ENCODE data around the gene SLC6A17.

The SLC6A17 gene

GRCh38 chr1:110228869-110229268, 78.6 kb downstream of the SLC6A17 start:
- TF ChIP-seq EZH2 (IDR thresholded peaks at IDR 0.05) (no peak), FOXP2 (optimal IDR thresholded peaks at IDR 0.05; ENCODE audit: control extremely low read depth, extremely low read length, insufficient read depth) (no peak), POLR2AphosphoS5 (IDR thresholded peaks at IDR 0.05; ENCODE audit: borderline replicate concordance, low read depth, low read length) (no peak)
- Histone ChIP-seq H3K4me3 (no peak overlapping the region), H3K9ac (ENCODE audit: insufficient read length) (no peak overlapping the region), H3K36me3 (ENCODE audit: insufficient read depth, low read length) (no peaks in the 10 kb centered on the region), H3K27ac (no peak overlapping the region), H3K9me3 (ENCODE audit: low read depth, low read length) (no peaks in the 10 kb centered on the region)
- DNase-seq (ENCODE audit: low read depth, low spot score): no peak

DNA sequence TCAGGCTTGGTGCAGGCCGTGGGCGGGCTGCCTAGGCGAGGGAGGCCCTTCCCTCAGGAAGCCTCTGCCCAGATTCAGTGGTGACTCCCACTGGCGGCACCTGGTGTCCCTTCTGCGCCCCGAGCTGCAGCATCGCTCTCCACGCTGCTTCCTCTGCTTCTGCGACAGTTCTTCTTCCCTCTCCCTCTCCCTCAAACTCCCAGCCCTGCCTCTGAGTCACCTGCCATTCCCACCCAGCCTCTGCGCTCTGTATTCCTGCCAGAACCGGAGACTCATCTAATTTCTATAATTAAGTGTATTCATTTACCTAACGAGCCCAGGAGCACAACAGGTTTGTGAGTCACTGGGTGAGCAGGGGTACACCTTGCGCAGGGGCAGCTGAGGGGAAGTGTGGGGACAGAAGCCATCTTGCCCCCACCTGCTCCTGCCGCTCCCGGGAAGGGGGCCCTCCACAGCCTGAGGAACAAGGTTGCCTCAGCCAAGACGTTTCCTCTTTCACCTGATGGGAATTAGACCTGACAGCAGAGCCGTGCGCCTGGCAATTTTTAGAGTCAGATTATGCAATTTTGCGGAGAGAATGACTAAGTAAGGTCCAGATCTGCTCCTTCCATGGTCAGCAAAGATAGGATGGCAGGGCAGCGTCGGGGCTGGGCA, 79.2 kb downstream of the SLC6A17 start:
- Histone ChIP-seq H3K4me3 (no peak overlapping the region), H3K9me3 (ENCODE audit: low read depth, low read length) (no peaks in the 10 kb centered on the region), H3K36me3 (ENCODE audit: insufficient read depth, low read length) (no peaks in the 10 kb centered on the region), H3K9ac (ENCODE audit: insufficient read length) (no peak overlapping the region), H3K27ac (no peak overlapping the region)
- TF ChIP-seq FOXP2 (optimal IDR thresholded peaks at IDR 0.05; ENCODE audit: control extremely low read depth, extremely low read length, insufficient read depth) (no peak), POLR2AphosphoS5 (IDR thresholded peaks at IDR 0.05; ENCODE audit: borderline replicate concordance, low read depth, low read length) (no peak), EZH2 (IDR thresholded peaks at IDR 0.05) (no peak)
- DNase-seq (ENCODE audit: low read depth, low spot score): no peak

DNA sequence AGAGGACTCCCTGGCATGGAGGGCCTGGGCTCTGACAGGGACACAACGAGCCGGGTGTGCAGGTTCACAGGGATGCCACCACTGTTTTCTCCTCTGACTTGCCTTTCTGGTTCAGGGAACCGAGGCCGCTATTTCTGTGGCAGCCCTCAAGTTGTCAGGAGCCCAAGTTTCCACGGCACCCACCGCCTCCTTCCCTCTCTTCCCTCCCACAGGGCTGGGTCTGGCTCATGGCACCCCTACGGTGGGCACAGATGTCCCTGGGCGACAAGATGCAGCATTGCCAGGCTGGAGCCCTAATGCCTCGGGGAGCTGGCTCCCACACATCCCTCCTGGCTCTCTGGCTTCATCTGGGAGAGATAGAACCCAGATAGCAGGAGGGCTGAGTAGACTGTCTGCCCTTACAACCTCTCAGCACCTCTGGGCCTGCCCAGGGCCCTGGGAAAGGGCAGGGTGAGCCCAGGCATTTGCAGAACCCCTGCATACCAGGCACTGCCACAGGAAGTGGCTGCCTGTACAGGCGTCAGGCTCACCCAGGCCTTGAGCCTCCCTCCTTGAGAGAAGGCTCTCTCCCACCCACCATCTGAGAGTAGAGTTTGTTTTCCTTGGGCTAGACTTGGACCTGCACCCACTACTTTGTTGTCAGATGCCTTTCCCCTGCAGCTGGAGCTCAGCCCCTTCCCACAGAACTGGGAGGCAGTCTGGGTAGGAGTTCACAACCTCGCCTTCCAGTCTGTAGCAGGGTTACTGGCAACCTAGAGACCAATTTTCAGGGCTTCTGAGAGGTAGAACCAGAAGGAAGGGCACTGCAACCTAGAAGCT, 80.3 kb downstream of the SLC6A17 start:
- H3K4me3 ChIP-seq: no peak overlapping the region

GRCh38 chr1:110233861-110234260, 83.6 kb downstream of the SLC6A17 start:
- H3K27ac ChIP-seq: no peak overlapping the region
- TF ChIP-seq POLR2AphosphoS5 (IDR thresholded peaks at IDR 0.05; ENCODE audit: borderline replicate concordance, low read depth, low read length) (no peak), EZH2 (IDR thresholded peaks at IDR 0.05) (no peak), FOXP2 (optimal IDR thresholded peaks at IDR 0.05; ENCODE audit: control extremely low read depth, extremely low read length, insufficient read depth) (no peak)

More for the DNA sequence above, 80.3 kb downstream of the SLC6A17 start:
- no peak for TF ChIP-seq POLR2AphosphoS5 (IDR thresholded peaks at IDR 0.05; ENCODE audit: borderline replicate concordance, low read depth, low read length)
- TF ChIP-seq FOXP2 (optimal IDR thresholded peaks at IDR 0.05; ENCODE audit: control extremely low read depth, extremely low read length, insufficient read depth): no peak
- no peak for TF ChIP-seq EZH2 (IDR thresholded peaks at IDR 0.05)
- H3K36me3 ChIP-seq (ENCODE audit: insufficient read depth, low read length): no peaks in the 10 kb centered on the region
- no peak overlapping the region for H3K27ac ChIP-seq
- no peaks in the 10 kb centered on the region for H3K9me3 ChIP-seq (ENCODE audit: low read depth, low read length)
- H3K9ac ChIP-seq (ENCODE audit: insufficient read length): no peak overlapping the region
- DNase-seq (ENCODE audit: low read depth, low spot score): no peak

DNA sequence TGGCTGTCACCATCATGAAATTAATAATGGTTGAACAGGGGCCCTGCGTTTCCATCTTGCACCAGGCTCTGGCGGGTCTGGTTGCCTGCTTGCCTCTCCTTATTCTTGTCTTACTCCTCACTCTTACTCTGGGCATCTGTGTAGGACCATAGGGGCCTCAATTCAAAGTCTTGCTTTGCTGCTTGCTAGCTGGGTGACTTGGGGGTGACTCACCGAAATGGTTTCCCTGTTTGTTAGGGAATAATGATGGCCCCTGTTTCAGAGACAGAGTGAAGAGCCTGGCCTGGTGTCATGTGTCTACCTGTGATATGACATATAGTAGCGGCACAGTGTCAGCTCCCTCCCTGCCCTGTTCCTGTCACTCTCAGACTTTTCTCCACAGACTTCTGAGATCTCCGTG, 84.4 kb downstream of the SLC6A17 start:
- Histone ChIP-seq H3K36me3 (ENCODE audit: insufficient read depth, low read length) (no peaks in the 10 kb centered on the region), H3K4me3 (no peak overlapping the region), H3K27ac (no peak overlapping the region), H3K9ac (ENCODE audit: insufficient read length) (no peak overlapping the region), H3K9me3 (ENCODE audit: low read depth, low read length) (no peaks in the 10 kb centered on the region)
- DNase-seq (ENCODE audit: low read depth, low spot score): no peak
- no peak for TF ChIP-seq POLR2AphosphoS5 (IDR thresholded peaks at IDR 0.05; ENCODE audit: borderline replicate concordance, low read depth, low read length)
- TF ChIP-seq FOXP2 (optimal IDR thresholded peaks at IDR 0.05; ENCODE audit: control extremely low read depth, extremely low read length, insufficient read depth): no peak
- no peak for TF ChIP-seq EZH2 (IDR thresholded peaks at IDR 0.05)

More at GRCh38 chr1:110233861-110234260, 83.6 kb downstream of the SLC6A17 start:
- H3K9me3 ChIP-seq (ENCODE audit: low read depth, low read length): no peaks in the 10 kb centered on the region
- DNase-seq (ENCODE audit: low read depth, low spot score): no peak
- H3K9ac ChIP-seq (ENCODE audit: insufficient read length): no peak overlapping the region
- no peak overlapping the region for H3K4me3 ChIP-seq
- H3K36me3 ChIP-seq (ENCODE audit: insufficient read depth, low read length): no peaks in the 10 kb centered on the region

DNA sequence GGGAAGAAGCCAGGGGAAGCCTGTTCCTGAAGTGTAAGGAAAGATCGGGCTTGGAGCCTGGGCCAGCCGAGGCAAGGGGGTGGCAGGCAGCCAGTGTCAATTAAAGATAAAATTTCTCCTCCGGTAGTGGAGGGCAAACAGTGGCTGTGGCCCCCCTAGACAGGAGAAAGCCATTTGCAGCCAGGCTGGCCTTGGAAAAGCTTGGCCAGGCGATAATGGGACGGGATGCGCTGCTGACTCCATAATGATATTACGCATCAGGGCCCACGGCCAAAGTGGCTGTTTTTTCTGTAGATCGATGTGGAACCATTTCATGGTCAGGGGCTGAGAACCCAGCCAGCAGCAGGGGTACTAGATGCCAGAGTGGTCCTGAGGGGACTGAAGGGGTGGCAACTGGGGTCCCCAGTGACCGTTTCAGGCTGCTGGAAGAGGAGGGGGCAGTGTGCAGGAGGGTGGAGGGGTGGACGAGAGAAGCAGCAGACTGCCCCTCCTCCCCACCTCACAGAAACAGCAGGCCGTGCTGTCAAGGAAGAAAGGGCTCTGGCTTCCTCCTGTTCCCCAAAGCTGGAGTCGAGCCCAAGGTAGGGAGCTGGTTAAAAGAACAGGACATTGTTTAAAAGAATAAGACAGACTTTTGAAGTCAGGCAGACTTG, 85.0 kb downstream of the SLC6A17 start:
- Histone ChIP-seq H3K4me3 (no peak overlapping the region), H3K27ac (no peak overlapping the region), H3K9ac (ENCODE audit: insufficient read length) (no peak overlapping the region), H3K9me3 (ENCODE audit: low read depth, low read length) (no peaks in the 10 kb centered on the region), H3K36me3 (ENCODE audit: insufficient read depth, low read length) (no peaks in the 10 kb centered on the region)
- DNase-seq (ENCODE audit: low read depth, low spot score): no peak
- TF ChIP-seq EZH2 (IDR thresholded peaks at IDR 0.05) (no peak), POLR2AphosphoS5 (IDR thresholded peaks at IDR 0.05; ENCODE audit: borderline replicate concordance, low read depth, low read length) (no peak)

DNA sequence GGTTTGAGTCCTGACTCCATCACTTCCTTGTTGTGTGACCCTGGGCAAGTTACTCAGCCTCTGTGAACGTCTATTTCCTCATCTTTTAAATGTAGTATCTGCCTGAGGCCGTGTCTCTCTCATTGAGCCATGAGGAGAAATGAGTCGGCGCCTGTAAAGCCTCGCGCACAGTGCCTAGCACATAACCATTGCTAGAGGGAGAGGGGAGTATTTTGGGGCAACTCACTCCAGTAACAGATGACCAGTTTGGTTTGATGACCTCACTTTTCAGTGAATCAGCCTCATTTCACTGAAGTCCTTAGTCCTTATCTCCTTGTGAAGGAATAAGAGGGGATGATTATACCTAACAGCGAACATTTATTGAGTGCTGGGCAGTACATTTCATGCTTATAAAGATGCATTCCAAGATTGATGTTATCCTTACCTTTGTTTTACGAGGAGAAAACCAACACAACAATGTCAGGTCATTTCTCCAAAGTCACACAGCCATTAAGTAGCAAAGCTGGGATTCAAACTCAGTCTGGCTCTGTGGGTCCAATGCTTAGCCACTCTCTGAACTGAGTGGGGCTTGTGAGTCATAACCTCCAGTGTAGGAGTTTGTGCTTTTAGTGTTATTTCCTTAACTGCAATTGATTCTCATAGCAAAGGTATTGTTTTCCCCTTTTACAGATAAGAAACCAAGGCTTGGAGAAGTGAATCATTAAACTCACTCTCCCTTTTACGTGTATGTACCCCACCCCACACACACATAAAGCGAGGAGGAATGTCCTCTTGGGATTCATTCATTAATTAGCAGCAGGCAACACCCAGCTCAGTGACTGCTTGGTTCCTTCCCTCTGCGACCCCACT, 85.8 kb downstream of the SLC6A17 start:
- H3K9ac ChIP-seq (ENCODE audit: insufficient read length): no peak overlapping the region
- H3K4me3 ChIP-seq: no peak overlapping the region
- no peaks in the 10 kb centered on the region for H3K9me3 ChIP-seq (ENCODE audit: low read depth, low read length)
- H3K36me3 ChIP-seq (ENCODE audit: insufficient read depth, low read length): no peaks in the 10 kb centered on the region
- TF ChIP-seq FOXP2 (optimal IDR thresholded peaks at IDR 0.05; ENCODE audit: control extremely low read depth, extremely low read length, insufficient read depth): no peak
- TF ChIP-seq POLR2AphosphoS5 (IDR thresholded peaks at IDR 0.05; ENCODE audit: borderline replicate concordance, low read depth, low read length): no peak
- TF ChIP-seq EZH2 (IDR thresholded peaks at IDR 0.05): no peak
- no peak overlapping the region for H3K27ac ChIP-seq
- DNase-seq (ENCODE audit: low read depth, low spot score): no peak

All from SK-N-MC (cell line).